OCI-LY1 (cell line): ENCODE measurements around the gene RTTN.

Experiments used
- H2AFZ ChIP-seq: fragments of 200-600 bp; sonication (generic), shearing (Covaris generic); 2 replicates; pipeline ENCODE4 v1.6.0; 2014; ENCODE audit warnings: antibody characterized with exemption, mild to moderate bottlenecking, low read length
- H3F3A ChIP-seq: fragments of 200-600 bp; sonication (generic), shearing (Covaris generic); 2 replicates; pipeline ENCODE4 v1.6.0; 2014; ENCODE audit warnings: mild to moderate bottlenecking, antibody characterized with exemption, low read length, moderate library complexity; ENCODE audit not compliant: insufficient read depth
- H3K27ac ChIP-seq: fragments of 200-600 bp; sonication (generic); 2 replicates; pipeline ENCODE4 v1.5.1; 2014; ENCODE audit warnings: low read length, mixed run types, mild to moderate bottlenecking, low read depth; ENCODE audit not compliant: poor library complexity, severe bottlenecking
- H3K27me3 ChIP-seq: fragments of 200-600 bp; sonication (generic); 2 replicates; pipeline ENCODE4 v1.6.0; 2014; ENCODE audit warnings: antibody characterized with exemption, mild to moderate bottlenecking, low read length, moderate library complexity; ENCODE audit not compliant: insufficient read depth
- H3K36me3 ChIP-seq: fragments of 200-600 bp; sonication (generic); 2 replicates; pipeline ENCODE4 v1.6.1; 2014; ENCODE audit warnings: mild to moderate bottlenecking, antibody characterized with exemption, low read length, moderate library complexity, mixed read lengths; ENCODE audit not compliant: insufficient read depth
- H3K4me1 ChIP-seq: fragments of 200-600 bp; sonication (generic); 2 replicates; pipeline ENCODE4 v1.5.1; 2014; ENCODE audit warnings: mild to moderate bottlenecking, low read length, moderate library complexity; ENCODE audit not compliant: insufficient read depth, severe bottlenecking
- H3K4me2 ChIP-seq: fragments of 200-600 bp; sonication (generic), shearing (Covaris generic); 2 replicates; pipeline ENCODE4 v1.6.1; 2014; ENCODE audit warnings: low read length
- H3K4me3 ChIP-seq: fragments of 200-600 bp; sonication (generic); 2 replicates; pipeline ENCODE4 v1.5.1; 2014; ENCODE audit warnings: low read length, low read depth, mild to moderate bottlenecking, mixed read lengths; ENCODE audit not compliant: poor library complexity, severe bottlenecking
- H3K79me2 ChIP-seq: fragments of 200-600 bp; shearing (Covaris generic); 2 replicates; pipeline ENCODE4 v1.6.1; 2016; ENCODE audit warnings: mixed run types, low read length, mixed read lengths; ENCODE audit not compliant: insufficient read depth
- H3K9ac ChIP-seq: fragments of 200-600 bp; sonication (generic), shearing (Covaris generic); 2 replicates; pipeline ENCODE4 v1.6.1; 2014; ENCODE audit warnings: mild to moderate bottlenecking, low read length, mixed read lengths
- H3K9me2 ChIP-seq: fragments of 200-600 bp; sonication (generic), shearing (Covaris generic); 2 replicates; pipeline ENCODE4 v1.6.1; 2014; ENCODE audit warnings: low read depth, mild to moderate bottlenecking, low read length, mixed read lengths
- H3K9me3 ChIP-seq: fragments of 200-600 bp; shearing (Covaris generic); 2 replicates; pipeline ENCODE4 v1.6.1; 2014; ENCODE audit warnings: low read length, mixed read lengths
- H4K20me1 ChIP-seq: fragments of 200-600 bp; sonication (generic), shearing (Covaris generic); 2 replicates; pipeline ENCODE4 v1.6.0; 2016; ENCODE audit warnings: mild to moderate bottlenecking, low read length; ENCODE audit not compliant: insufficient read depth
- EZH2 ChIP-seq: fragments of 200-600 bp; sonication (generic), shearing (Covaris generic); IDR thresholded peaks from 2 replicates; pipeline ENCODE4 v1.8.0; 2017; ENCODE audit warnings: borderline replicate concordance, mixed run types, mild to moderate bottlenecking, antibody characterized with exemption, low read length, moderate library complexity, mixed read lengths
- TF ChIP-seq, protein P1 (sequence below): fragments of 200-600 bp; sonication (generic), shearing (Covaris generic); IDR thresholded peaks from 2 replicates; pipeline ENCODE4 v1.5.1; 2017; ENCODE audit warnings: mild to moderate bottlenecking, antibody characterized with exemption, low read length, moderate library complexity, mixed read lengths

Gene RTTN

DNA sequence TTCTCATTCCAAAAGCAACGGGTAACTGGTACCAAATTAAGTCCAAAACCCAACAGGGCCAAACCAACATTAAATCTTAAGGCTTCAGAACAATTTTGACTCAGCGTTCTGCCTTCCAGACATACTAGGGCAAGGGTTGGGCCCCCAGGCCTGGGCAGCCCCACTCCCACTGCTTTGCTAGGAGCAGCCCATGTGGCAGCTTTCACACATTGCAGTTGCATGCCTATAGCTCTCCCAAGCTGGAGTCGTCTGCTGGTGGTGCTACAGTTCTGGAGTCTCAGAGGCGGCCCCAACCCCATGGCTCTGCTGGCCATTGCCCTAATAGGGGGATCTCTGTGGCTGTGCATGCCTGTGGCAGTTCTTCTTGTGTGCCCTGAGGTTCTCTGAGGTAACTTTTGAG is 220.2 kb downstream of the RTTN start:
- H2AFZ ChIP-seq, result no peak overlapping the region
- H3K79me2 ChIP-seq, result no peaks in the 10 kb centered on the region
- no peak overlapping the region for H3K27ac ChIP-seq
- TF ChIP-seq EZH2, result no peak
- TF ChIP-seq, protein P1, sequence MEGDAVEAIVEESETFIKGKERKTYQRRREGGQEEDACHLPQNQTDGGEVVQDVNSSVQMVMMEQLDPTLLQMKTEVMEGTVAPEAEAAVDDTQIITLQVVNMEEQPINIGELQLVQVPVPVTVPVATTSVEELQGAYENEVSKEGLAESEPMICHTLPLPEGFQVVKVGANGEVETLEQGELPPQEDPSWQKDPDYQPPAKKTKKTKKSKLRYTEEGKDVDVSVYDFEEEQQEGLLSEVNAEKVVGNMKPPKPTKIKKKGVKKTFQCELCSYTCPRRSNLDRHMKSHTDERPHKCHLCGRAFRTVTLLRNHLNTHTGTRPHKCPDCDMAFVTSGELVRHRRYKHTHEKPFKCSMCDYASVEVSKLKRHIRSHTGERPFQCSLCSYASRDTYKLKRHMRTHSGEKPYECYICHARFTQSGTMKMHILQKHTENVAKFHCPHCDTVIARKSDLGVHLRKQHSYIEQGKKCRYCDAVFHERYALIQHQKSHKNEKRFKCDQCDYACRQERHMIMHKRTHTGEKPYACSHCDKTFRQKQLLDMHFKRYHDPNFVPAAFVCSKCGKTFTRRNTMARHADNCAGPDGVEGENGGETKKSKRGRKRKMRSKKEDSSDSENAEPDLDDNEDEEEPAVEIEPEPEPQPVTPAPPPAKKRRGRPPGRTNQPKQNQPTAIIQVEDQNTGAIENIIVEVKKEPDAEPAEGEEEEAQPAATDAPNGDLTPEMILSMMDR, result no peak
- no peaks in the 10 kb centered on the region for H4K20me1 ChIP-seq
- H3K27me3 ChIP-seq, result no peaks in the 10 kb centered on the region
- H3K4me3 ChIP-seq, result no peak overlapping the region
- no peak overlapping the region for H3K9ac ChIP-seq
- no peak overlapping the region for H3K4me2 ChIP-seq
- H3K9me3 ChIP-seq, result peaks cover 11% of the 10 kb centered on the region; the same call in 1 of the 2 replicates
- peaks cover 6% of the 10 kb centered on the region for H3K36me3 ChIP-seq
- no peaks in the 10 kb centered on the region for H3K9me2 ChIP-seq
- H3K4me1 ChIP-seq, result no peaks in the 10 kb centered on the region
- no peaks in the 10 kb centered on the region for H3F3A ChIP-seq

DNA sequence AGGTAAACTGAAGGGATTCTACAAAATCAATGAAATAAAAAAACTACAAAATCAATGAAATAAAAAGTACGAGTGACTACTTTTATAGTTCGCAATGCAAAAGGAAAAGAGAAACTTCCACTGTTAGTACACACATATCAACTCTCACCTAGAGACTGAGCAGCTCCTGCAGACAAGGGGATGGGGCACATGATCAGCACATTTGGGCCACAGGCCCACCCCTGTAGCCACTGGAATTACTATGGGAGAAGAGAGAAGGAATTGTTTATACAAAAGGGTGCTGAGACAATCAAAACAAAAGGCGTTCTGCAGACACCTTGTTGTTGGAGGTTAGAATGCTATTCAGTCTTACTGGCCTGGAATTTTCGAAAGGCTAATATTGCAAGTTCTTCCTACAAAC is 223.1 kb downstream of the RTTN start:
- Histone ChIP-seq H4K20me1 (no peaks in the 10 kb centered on the region), H3K27me3 (no peaks in the 10 kb centered on the region)
- TF ChIP-seq, protein P1, result no peak
- TF ChIP-seq EZH2, result no peak

DNA sequence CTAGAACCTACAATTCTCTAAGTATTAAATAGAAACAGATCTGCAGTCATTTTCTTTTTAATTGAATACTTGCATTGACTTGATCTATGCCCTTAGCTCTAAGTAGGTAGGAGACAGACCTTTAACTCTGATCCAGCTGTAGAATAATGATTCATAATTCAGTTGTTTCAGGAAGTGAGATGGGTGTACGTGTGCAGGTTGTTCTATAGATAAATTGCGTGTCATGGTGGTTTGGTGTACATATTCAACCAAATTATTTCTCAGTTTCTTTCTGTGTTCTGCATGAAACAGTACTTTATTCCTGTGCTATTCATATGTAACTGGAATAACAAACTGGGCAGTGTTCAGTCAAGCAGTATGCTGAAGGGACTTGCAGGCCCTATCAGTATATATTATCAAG is 223.5 kb downstream of the RTTN start:
- Histone ChIP-seq H3K36me3 (peaks cover 1% of the 10 kb centered on the region), H3K9me2 (no peaks in the 10 kb centered on the region), H3F3A (no peaks in the 10 kb centered on the region), H3K27ac (no peak overlapping the region), H3K4me3 (no peak overlapping the region), H3K9me3 (no peaks in the 10 kb centered on the region), H3K4me2 (no peak overlapping the region), H4K20me1 (no peaks in the 10 kb centered on the region), H3K79me2 (no peaks in the 10 kb centered on the region), H3K9ac (no peak overlapping the region), H3K27me3 (no peaks in the 10 kb centered on the region), H2AFZ (no peak overlapping the region), H3K4me1 (no peaks in the 10 kb centered on the region)
- TF ChIP-seq, protein P1, result no peak
- no peak for TF ChIP-seq EZH2

More for the DNA sequence above, 223.1 kb downstream of the RTTN start:
- Histone ChIP-seq H3K4me1 (no peaks in the 10 kb centered on the region), H3K4me3 (no peak overlapping the region), H3K9ac (no peak overlapping the region), H3K4me2 (no peak overlapping the region), H3K9me3 (peaks cover 2% of the 10 kb centered on the region; the same call in 1 of the 2 replicates), H3K79me2 (no peaks in the 10 kb centered on the region), H3K9me2 (no peaks in the 10 kb centered on the region), H3K36me3 (peaks cover 6% of the 10 kb centered on the region), H2AFZ (no peak overlapping the region), H3K27ac (no peak overlapping the region), H3F3A (no peaks in the 10 kb centered on the region)
